D341Med (cell line): ENCODE data around the gene CYBB.

ENCODE experiments used
- DNase-seq: peaks from one replicate; pipeline ENCODE4 v3.0.0; 2012; ENCODE audit warnings: low spot score

Gene CYBB

DNA sequence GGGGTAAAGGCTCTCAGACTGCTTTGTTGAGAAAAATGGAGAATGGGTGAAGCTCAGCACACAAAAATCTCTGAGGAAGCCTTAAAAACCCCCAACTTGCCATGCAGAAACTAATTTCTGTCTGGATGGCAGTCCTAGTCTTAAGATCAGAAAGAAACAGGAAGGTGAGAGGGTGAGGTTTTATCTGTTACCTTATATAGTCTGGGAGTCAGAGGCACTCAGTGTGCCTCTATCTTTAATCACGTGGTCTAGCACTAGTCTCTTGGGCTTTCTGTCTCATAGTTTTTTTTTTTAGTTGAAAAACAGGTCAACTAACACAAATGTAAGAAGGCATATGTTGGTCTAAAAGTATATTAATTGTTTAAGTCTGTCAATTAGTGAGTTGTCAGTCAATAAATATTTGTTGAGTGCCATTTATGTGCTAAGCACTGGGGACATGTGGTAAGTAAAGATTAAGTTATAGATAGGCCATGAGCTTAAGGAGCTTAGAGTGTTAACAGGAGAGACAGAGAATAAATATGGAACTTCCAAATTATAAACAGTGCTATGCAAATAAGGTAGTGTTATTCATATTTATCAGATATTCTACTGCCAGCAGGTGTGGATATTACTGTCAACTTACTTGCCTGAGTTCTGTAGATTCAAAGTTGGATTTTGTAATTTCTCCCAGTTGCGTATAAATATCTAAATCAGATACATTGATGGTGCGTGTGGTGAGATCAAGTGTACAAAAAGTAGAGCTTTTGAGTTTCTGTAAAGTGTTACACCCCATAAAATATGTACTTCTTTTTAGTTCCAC is 7.0 kb downstream of the CYBB start:
- no peak for DNase-seq

DNA sequence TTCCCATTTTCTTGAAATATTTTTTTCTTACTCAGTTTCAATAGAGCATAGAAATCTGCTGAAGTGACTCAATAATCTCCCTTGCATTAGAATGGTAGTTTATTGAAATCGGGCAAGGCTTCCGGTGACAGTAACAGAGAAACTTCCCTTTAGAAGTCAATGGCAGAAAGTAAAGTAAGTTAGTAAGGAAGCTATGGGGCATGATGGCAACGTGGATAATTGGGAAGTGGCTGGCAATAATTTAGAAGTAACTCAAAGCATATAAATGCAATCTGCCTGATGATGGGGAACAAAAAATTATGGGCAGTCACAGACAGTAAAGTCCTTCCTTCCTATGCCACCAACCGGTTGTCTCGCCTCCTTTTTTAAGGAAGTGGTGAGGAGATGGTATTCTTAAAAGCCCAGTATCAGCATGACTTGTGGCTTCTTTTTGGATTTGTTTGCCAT is 7.6 kb downstream of the CYBB start:
- DNase-seq: no peak

DNA sequence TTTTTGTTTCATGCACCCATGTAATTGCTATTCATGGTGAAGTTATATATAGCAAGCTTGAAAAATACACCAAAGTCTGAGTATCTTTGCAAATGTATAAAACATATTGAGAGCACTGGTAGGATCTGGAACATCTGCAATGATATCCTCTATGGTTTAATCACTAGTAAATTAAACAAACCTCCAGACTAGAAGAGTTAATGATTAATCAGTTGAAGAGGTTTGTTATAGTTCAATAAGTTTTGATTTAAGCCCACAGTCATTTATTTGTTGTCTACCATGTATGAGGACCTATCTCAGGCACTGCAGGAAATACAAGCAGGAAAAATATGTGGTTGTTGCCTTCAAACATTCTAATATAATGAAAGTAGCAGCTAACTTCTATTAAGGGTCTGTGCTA is 16.5 kb downstream of the CYBB start:
- DNase-seq: no peak

DNA sequence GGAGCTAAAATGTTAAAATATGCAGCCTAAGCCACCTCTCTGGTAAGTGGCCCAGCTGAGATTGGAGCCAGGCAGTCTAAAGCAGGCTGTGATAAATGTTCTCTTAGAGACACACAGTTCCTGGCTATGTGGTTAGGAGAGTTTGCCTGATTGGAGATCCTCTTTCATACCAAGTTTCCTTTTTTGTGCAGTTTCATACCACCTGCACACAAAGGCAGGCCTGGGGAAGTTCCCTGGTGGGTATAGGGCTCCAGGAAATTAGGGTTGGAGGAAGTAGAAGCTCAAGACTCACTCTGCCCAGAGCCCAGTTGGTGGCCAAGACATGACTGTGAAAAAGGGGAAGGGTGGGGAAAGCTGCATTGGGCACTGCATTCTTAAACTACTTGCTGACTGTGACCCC is 16.9 kb downstream of the CYBB start:
- DNase-seq: no peak

DNA sequence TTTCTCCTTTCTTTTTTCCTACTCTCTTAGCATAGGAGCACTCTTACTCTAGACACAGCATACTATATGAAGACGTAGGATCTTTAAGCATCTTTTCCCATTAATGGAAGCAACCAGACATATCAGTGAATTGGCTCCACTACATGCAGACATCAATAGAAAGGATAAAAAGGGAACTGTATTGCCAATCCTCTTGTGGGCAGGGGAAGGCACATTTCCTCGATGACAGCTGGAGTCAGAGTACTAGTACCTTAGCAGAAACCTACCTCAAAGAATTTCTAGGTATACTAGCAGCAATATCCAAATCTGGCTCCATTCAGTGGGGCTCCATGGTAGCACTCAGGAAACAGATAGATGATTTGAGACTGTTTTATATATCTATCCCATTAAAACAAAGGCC is 20.1 kb downstream of the CYBB start:
- DNase-seq: no peak

DNA sequence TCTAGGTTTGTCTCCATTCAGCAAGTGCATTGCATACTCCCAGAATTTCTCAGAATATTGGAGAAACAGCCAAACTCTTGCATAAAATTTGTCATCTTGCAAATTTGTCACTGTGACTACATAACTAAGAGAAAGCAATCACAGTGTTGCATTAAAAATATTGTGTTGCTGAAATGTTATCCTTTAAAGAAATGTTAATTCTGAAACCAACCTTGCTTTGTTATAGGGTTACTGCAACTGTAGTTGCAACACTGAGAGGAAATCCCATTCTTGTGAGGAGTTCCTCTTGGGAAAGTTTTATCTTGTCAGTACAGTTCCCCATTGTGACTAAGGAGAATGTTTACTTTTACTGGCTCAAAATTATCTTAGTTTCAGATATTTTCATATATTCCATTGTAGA is 20.9 kb downstream of the CYBB start:
- DNase-seq: no peak

DNA sequence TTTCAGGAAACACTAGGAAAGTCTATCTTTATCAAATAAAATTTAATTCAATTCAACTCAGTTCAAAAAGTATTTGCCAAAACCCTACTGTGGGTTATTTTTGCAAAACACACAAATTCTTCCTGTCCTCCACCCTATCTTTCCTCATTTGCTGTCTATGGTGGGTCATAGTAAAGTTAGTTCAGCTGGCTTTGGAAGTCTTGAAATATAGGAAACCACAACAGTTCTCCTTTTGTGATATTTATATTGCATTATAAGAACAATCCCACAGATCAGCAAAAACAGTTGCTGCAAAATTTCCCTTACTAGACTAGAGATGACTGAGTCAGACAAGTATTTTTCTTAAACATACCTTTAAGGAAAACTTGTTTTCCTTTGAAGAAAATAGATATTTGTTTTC is 22.2 kb downstream of the CYBB start:
- no peak for DNase-seq

DNA sequence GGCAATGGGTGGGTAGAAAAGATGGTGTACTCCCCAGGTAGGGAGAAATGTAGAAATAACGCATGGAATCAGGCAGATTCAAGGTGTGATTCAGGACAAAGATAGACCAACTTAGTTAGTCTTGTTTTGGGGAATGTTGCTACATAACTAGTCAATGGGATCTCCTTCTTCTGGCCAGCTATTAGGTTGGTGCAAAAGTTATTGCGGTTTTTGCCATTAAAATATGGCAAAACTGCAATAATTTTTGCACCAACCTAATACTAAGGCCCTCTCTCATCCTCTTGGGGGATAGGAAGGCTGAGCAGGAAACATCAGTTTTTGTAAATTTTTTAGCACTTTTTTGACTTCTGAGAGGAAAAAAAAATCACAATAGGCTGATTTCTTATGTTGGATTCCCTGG is 23.2 kb downstream of the CYBB start:
- no peak for DNase-seq

DNA sequence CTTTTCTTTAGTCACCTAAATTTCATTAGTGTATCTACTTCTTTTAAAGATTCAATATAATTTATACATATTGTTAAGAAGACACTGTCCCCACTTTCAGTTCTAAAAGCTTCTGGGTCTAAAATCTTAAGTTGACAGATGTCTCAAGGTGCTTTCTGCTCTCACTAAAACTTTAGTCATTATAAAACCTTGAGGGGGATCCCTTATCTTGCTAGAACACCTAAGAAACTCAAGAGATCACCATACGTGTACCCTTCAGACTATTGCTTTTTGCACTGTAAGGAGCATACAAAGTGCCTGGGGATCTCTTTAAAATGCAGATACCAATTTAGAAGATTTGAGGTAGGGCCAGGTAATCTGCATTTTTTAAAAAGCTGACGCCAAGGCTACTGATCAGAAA is 30.1 kb downstream of the CYBB start:
- DNase-seq: no peak

DNA sequence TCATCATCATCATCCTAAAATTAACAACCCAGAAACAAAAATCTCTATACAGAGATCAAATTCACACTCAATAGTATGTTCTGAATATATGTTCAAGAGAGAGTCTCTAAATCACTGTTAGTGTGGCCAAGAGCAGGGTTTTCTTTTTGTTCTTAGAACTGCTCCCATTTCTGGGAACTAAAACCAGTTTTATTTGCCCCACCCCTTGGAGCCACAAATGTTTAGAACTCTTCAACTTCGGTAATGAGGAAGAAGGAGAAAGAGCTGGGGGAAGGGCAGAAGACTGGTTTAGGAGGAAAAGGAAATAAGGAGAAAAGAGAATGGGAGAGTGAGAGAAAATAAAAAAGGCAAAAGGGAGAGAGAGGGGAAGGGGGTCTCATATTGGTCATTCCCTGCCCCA is 32.3 kb downstream of the CYBB start:
- no peak for DNase-seq

DNA sequence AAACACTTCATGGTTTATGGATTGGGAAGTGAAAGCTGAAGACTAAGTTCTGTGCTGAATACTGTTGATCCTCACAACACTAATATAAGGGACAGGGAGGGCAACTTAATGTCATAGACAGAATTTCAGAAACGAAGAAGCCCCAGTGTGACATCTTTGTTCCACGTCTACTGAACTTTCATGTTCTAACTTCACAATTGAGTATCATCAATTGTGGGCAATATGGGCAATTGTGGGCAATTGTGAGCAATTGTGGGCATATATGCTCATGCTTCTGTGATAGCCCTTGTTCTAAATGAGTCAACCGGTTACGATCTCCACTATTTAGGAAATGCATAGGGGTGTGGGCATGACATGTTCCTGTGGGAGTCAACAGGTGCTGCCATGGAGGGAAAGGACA is 33.7 kb downstream of the CYBB start:
- no peak for DNase-seq

DNA sequence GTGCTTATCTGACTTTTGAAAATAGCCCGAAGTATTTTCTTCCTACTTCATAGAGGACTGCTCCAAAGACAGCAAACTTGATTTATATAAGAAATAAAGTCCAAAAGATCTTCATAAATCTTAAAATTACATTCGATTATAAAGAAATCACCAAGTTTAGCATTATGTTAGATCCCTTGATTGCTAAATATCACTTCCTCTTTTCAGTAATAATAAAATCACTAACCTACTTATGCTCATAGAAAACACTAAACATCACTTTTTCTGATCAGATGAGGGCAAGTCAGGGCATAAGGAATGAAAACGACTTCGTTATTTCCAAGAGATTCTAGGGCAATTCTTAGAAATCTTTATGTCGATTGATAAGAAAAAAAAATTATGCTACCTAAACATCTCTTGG is 35.5 kb downstream of the CYBB start:
- no peak for DNase-seq

DNA sequence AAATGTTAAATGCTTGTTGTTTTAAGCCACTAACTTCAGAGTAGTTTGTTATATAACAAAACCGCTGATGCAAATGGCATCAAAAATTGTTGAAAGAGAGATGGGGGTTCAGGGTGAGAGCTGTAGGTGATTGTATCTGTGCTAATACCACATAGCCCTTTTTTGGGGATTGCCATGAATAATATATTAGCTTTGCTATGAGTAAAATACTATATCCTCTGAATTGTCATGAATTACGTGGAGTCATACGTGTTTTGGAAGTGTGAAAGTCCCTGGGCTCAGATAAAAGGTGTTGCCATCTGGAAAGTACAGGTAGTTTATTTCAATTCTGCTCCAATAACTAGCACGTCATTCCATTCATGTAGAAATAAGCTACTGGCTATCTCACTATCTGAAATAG is 36.9 kb downstream of the CYBB start:
- no peak for DNase-seq

DNA sequence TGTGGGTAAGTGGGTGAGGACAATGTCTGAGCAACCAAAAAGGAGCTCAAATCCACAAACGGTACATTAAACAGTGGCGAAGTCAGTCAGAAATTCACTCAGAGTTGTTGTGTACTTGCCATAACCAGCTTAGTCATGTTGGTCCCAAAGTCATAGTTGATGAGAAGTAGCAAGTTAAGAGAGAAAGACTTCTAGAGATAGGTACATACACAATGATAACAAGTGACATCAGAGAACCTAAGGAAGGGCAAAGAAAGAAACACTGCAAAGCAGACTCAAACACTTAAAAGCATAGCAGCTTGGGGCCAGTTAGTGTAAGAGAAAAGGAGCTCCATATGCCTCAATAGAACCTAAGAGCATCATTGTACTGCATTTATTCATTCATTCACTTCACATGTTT is 37.3 kb downstream of the CYBB start:
- no peak for DNase-seq

DNA sequence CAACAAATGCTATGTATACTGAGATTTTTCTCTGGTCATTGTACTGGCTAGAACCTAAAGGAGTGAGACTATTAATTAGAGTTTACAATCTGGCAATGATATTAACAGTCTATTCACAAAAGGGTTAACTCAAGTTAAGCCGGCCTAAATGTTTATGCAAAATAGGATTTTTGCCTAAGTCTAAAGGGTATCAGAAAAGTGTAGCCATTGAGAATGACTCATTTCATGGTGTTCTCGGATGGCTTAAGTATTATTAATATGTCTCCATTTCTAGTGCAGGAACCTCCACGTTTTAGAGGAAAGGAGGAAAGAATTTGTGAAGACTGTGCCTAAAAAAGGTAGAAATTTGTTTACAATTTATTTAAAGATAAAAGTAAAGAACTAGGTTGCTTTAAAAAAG is 37.7 kb downstream of the CYBB start:
- DNase-seq: no peak

DNA sequence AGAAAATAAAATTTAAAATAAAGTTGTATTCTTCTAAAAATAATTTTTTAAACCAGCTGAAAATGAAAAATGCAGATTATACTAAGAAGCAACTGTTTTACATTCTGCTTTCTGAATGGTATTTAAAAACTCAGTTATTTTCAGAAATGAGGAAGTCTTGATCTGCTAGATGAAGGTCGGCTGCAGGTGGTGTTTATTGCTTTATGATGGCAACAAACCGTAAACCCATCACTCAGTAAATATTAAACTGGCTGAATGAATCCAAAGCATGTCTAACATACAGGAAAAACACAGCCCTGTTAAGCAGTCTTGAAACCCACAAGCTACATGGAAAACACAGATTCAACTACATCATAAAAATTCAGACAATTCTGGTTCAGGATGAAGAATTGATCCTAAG is 38.2 kb downstream of the CYBB start:
- no peak for DNase-seq

DNA sequence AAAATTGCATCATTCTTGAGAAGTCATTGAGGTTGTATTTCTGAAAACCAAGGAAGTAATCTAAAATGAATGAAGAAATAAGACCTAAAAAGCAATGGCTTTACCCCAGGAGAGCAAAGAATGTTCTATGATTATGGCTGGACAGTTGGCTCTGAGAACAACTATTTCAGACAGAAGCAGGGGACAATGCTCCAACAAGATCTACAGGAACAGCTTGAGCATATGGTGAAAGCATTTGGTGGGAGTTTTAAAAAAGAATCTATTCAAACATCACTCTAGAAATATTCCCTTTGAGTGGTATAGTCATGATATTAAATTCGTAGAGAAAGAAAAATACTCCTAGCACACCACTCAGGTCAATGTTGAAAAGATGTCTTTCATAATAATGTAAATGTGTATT is 40.8 kb downstream of the CYBB start:
- no peak for DNase-seq

DNA sequence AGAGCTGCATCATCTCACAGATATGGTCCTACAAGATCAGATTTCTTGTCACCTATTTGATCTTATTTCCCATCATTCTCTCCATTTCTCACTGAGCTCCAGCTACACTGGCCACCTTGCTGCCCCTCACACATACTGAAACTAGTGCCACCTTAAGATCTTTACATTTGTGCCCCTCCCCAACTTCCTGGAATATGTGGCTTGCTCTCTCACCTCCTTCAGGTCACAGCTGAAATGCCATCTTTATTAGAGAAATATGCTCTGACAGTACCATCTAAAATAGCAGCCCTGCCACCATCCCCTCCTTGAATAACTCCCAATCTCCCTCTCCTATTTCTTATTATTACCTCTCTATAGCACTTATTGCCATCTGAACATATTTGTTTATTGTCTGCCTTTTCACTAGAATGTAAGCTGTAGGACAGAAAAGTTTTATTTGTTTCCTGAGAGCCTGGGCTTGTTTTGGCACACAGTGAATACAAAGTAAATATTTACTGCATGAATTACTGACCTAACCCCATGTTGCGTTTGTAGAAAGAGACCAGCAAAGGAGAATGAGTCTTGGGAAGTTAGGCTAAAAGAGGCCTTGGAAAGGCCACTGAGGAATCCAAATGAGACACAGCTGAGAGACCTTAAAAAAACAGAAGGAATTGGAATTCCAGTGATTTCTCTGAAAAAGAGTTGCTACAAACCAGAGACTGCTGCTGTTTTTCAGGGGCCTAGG is 44.8 kb downstream of the CYBB start:
- DNase-seq: no peak

DNA sequence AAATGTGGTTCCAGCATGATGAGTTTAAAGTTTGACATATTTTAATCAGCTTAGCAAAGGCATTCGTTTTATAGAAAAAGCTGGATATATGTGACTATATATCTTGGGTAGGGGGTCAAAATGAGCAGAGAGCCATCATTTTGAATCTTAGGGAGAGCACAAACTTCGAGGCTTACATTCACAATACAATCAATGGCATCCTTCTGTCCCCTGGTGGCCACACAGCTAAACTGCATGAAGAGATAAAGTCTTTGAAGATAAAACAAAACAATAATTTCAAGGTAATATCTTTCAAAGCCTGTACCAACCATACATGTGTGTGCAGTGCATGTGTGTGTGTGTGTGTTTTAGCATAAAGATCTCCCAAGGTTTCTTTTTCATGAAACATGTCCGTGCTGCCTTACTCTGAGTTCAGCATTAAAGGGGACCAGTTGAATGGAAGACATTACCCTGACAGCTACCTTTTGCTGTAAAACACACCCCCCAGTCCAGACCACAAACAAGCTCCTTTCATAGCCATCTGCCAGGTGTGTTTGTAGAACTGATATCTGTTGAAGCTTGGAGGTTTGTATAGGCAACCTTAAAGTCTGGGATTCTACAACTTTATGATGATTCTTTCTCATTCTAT is 45.5 kb downstream of the CYBB start:
- DNase-seq: peak; percentile 32

DNA sequence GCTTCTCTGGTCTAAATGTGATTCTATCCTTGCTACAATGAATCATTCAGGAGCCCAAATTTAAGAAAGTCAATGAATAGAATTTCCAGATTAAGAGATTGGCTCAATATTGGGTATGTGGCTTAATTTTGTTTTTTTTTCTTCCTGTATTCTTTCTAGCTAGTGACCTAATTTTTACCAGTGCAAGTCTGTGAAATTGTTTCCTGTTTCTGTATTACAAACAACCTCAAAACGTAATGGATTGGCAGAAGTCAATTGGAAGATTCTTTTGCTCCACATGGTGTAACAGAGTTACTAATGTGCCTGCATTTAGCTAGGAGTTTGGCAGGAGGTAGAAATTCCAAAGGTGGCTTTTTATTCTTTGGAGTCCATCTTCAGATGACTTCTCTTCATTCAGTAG is 49.9 kb downstream of the CYBB start:
- no peak for DNase-seq

DNA sequence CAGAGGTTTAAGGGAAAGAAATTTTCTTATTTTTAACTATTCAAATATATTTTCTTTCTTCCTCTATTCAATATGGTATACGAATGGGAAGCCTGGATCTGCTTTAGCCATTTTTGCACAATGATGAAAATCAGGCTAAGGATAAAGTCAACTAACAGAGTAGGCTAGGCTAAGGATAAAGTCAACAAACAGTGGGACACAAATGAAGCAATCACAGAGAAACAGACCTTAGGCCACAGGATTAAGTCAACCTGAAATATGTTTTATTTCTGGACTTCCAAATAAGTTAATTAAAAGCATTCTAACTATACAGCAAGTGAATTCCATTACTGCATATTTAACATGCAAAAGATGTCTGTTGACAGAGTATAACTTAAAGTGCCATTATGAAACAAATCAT is 50.5 kb downstream of the CYBB start:
- DNase-seq: no peak

DNA sequence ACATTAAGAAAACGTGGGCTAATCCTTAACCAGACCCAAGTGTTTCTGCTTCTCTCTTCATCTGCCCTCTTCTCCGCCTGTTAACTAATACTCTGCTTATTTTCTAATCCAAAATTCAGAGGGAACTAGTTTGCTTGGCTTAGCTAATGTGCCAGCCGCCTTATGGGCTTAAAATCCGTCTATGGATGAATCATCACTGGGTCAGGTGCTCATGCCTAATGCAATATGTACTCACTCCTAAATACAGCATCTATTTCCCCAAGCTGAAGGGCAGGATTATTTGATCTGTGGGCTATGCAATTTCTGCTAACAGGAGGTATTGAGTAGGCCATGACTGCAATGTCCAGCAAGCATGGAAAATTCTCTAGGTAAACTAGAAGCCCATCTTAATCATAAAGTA is 55.1 kb downstream of the CYBB start:
- DNase-seq: no peak

DNA sequence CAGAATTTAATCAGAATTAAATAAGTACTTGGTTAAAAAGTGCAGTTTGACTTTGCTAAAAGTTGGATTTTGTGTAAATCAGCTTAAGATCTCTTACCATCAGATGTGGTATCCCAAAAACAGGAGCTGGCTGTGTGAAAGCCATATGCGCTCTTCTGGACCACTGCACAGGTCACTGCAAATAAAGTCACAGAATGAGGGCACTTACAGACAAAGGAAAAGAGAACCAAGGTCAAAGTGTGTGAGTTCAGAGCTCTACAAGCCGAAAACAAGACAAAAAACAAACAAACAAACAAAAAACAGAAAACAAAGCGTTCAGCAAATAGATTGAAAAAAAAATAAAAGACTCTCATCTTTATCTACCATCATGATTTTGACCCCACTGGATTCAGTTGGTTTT is 61.1 kb downstream of the CYBB start:
- no peak for DNase-seq
